ENCODE measurements around the gene IL20RB. TPM values are rescaled to one million over a fixed set of nuclear protein-coding genes. Genes with fewer than 3 reads are reported as not detected.

IL20RB gene
- total RNA-seq, 2 experiments from 2014 or later: 1.1 to 3.1 TPM

DNA sequence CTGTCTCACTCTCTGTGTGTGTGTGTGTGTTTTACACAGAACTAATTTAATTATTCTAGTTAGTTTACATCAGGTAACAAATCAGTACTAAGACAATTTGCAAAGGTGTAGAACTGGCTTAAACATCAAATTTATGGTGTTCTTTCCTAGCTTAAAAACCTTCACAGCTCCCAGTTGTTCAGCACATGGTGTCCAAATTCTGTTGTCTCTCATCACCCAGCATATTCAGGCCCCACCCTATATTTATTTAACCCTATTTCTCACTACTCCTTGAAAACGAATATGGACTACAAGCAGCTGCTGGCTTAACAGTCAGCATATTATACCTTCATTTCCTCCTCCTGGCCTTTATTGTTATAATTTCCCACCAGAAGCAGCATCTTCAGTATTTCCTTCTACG lies 1.2 kb downstream of the IL20RB start:
- Histone ChIP-seq H3K9me3 (ENCODE audit: low read length) (no peaks in the 10 kb centered on the region), H3K4me1 (ENCODE audit: insufficient read depth, low read length, poor library complexity, severe bottlenecking) (no peaks in the 10 kb centered on the region), H3K27ac (ENCODE audit: low read depth, low read length, poor library complexity, severe bottlenecking) (no peak overlapping the region), H2AFZ (ENCODE audit: low read length) (no peak overlapping the region), H3K36me3 (ENCODE audit: insufficient read depth, low read length) (no peaks in the 10 kb centered on the region), H4K20me1 (ENCODE audit: insufficient read depth, low read length) (0 out of 2 replicates have a peak, but pooled peaks cover 4% of the 10 kb centered on the region), H3K4me2 (ENCODE audit: low read length) (no peak overlapping the region), H3K4me3 (ENCODE audit: low read depth, low read length, poor library complexity, severe bottlenecking) (no peak overlapping the region), H3K9me2 (ENCODE audit: insufficient read depth, low read length) (no peaks in the 10 kb centered on the region), H3K79me2 (ENCODE audit: insufficient read depth, low read depth, low read length) (no peaks in the 10 kb centered on the region)
- intact Hi-C loops (cut with micrococcal nuclease; ENCODE audit: unreplicated experiment): no loop called here
- no TSS peak for BruUV-seq (replicated peaks)
- ChIA-PET POLR2A (interaction anchor here (0.5 to 1.5 kb wide), 3 partner anchors 24 to 209 kb away, joined by 3 to 4 read pairs (median 3); partner anchors contain the start of gene NCK1), CTCF (ENCODE audit: unreplicated experiment) (no interaction called here)
- no peak for DNase-seq (ENCODE audit: low spot score)
- TF ChIP-seq, protein P1, sequence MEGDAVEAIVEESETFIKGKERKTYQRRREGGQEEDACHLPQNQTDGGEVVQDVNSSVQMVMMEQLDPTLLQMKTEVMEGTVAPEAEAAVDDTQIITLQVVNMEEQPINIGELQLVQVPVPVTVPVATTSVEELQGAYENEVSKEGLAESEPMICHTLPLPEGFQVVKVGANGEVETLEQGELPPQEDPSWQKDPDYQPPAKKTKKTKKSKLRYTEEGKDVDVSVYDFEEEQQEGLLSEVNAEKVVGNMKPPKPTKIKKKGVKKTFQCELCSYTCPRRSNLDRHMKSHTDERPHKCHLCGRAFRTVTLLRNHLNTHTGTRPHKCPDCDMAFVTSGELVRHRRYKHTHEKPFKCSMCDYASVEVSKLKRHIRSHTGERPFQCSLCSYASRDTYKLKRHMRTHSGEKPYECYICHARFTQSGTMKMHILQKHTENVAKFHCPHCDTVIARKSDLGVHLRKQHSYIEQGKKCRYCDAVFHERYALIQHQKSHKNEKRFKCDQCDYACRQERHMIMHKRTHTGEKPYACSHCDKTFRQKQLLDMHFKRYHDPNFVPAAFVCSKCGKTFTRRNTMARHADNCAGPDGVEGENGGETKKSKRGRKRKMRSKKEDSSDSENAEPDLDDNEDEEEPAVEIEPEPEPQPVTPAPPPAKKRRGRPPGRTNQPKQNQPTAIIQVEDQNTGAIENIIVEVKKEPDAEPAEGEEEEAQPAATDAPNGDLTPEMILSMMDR (conservative IDR thresholded peaks at IDR 0.05; ENCODE audit: low read length): no peak
- TF ChIP-seq EZH2phosphoT487 (IDR thresholded peaks at IDR 0.05; ENCODE audit: borderline replicate concordance, low read depth, low read length): no peak

DNA sequence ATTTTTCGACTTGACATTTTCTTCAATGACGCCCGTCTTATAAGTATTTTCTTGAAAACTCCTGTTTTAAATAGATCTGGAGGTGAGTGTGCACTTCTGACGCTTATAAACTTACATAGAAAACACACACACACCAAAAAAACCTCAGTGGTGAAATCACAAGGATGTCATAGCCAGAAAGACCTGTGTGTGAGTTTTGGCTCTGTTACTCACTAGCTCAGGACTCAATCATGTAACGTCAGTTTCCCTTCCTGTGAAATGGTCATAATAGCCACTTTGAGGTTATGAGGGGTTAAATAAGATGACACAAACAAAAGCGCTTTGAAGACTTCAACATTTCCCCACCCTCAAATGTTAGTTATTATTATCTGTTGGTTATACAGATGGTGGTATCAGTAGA lies 1.8 kb downstream of the IL20RB start:
- no peak for DNase-seq (ENCODE audit: low spot score)
- H2AFZ ChIP-seq (ENCODE audit: low read length): no peak overlapping the region
- H3K27ac ChIP-seq (ENCODE audit: low read depth, low read length, poor library complexity, severe bottlenecking): no peak overlapping the region
- H3K9me3 ChIP-seq (ENCODE audit: low read length): no peaks in the 10 kb centered on the region
- H3K36me3 ChIP-seq (ENCODE audit: insufficient read depth, low read length): no peaks in the 10 kb centered on the region
- POLR2A ChIA-PET: no interaction called here
- intact Hi-C loops (cut with micrococcal nuclease; ENCODE audit: unreplicated experiment): no loop called here
- CTCF ChIA-PET (ENCODE audit: unreplicated experiment): no interaction called here
- 0 out of 2 replicates have a peak, but pooled peaks cover 2% of the 10 kb centered on the region for H4K20me1 ChIP-seq (ENCODE audit: insufficient read depth, low read length)
- H3K4me3 ChIP-seq (ENCODE audit: low read depth, low read length, poor library complexity, severe bottlenecking): no peak overlapping the region
- no peak overlapping the region for H3K4me2 ChIP-seq (ENCODE audit: low read length)
- H3K79me2 ChIP-seq (ENCODE audit: insufficient read depth, low read depth, low read length): no peaks in the 10 kb centered on the region
- BruUV-seq (replicated peaks): no TSS peak
- H3K4me1 ChIP-seq (ENCODE audit: insufficient read depth, low read length, poor library complexity, severe bottlenecking): no peaks in the 10 kb centered on the region
- TF ChIP-seq, protein P1 (conservative IDR thresholded peaks at IDR 0.05; ENCODE audit: low read length): no peak
- TF ChIP-seq EZH2phosphoT487 (IDR thresholded peaks at IDR 0.05; ENCODE audit: borderline replicate concordance, low read depth, low read length): no peak
- no peaks in the 10 kb centered on the region for H3K9me2 ChIP-seq (ENCODE audit: insufficient read depth, low read length)

DNA sequence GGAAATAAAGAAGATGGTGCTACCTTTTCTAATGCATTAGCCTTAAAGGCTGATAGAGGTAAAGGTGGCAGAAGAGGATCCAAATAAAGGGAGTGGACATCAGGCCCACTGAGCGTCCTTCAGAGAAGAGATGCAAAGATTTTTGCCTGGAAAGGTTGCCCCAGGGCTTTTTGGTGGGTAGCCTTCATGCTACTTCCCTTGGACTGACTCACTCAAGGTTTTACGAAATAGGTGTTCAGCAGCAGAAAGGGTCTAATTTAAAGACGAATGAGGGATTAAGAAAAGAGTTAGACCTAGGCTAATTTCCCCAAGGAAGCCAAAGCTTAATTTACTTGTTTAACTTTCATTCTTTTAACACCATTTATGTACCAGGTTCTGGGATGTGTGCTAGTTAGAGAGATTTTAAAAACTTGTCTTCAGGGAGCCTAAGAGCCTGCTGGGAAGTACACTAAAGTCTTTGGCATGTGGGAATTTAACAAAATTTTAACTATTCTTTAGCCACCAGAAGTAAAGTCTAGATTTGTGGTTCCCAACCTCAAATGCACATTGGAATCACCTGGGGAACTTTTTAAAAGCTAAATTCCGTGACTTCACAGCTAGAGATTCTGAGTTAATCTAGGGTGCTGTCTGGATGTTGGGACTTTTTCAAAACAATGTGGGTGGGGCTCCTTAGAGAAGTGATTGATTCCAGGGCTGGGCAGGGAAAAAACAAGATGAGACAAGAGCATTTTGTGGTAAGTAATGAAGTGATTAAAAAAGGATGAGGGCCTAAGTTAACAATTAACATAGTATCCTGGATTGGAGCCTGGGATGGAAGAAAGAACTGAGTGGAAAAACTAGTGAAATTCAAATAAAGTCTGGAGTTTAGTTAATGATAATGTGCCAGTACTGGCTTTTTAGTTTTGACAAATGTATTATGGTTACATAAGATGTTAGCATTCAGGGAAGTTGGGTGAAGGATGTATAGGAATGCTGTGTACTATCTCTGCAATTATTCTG lies 3.4 kb downstream of the IL20RB start:
- TF ChIP-seq, protein P1 (conservative IDR thresholded peaks at IDR 0.05; ENCODE audit: low read length): no peak
- no peak for TF ChIP-seq EZH2phosphoT487 (IDR thresholded peaks at IDR 0.05; ENCODE audit: borderline replicate concordance, low read depth, low read length)
- no peaks in the 10 kb centered on the region for H4K20me1 ChIP-seq (ENCODE audit: insufficient read depth, low read length)
- CTCF ChIA-PET (ENCODE audit: unreplicated experiment): no interaction called here
- H3K4me3 ChIP-seq (ENCODE audit: low read depth, low read length, poor library complexity, severe bottlenecking): no peak overlapping the region
- H3K4me2 ChIP-seq (ENCODE audit: low read length): no peak overlapping the region
- no peaks in the 10 kb centered on the region for H3K36me3 ChIP-seq (ENCODE audit: insufficient read depth, low read length)
- BruUV-seq (replicated peaks): no TSS peak
- no peak overlapping the region for H2AFZ ChIP-seq (ENCODE audit: low read length)
- intact Hi-C loops (cut with micrococcal nuclease; ENCODE audit: unreplicated experiment): no loop called here
- no peaks in the 10 kb centered on the region for H3K9me2 ChIP-seq (ENCODE audit: insufficient read depth, low read length)
- H3K79me2 ChIP-seq (ENCODE audit: insufficient read depth, low read depth, low read length): no peaks in the 10 kb centered on the region
- DNase-seq (ENCODE audit: low spot score): no peak
- no peaks in the 10 kb centered on the region for H3K9me3 ChIP-seq (ENCODE audit: low read length)
- POLR2A ChIA-PET: interaction anchor here (0.9 to 1.2 kb wide), 2 partner anchors 13 to 102 kb away, joined by 3 read pairs; no protein-coding TSS in a partner anchor
- H3K4me1 ChIP-seq (ENCODE audit: insufficient read depth, low read length, poor library complexity, severe bottlenecking): no peaks in the 10 kb centered on the region
- no peak overlapping the region for H3K27ac ChIP-seq (ENCODE audit: low read depth, low read length, poor library complexity, severe bottlenecking)

Data from OCI-LY7 (cell line).